DND-41 (cell line): ENCODE measurements around the gene GABRA4.

Experiments used
- CTCF ChIP-seq: IDR thresholded peaks from 2 replicates; pipeline ENCODE4 v1.5.1; 2012; ENCODE audit warnings: borderline replicate concordance, low read length, moderate library complexity, mild to moderate bottlenecking; ENCODE audit not compliant: poor library complexity, severe bottlenecking; ENCODE audit errors: extremely low read depth
- EZH2 ChIP-seq: IDR thresholded peaks from 3 replicates; pipeline ENCODE4 v1.6.1; 2012; ENCODE audit warnings: borderline replicate concordance, low read depth, mild to moderate bottlenecking, moderate library complexity, low read length, inconsistent platforms; ENCODE audit not compliant: severe bottlenecking

DNA sequence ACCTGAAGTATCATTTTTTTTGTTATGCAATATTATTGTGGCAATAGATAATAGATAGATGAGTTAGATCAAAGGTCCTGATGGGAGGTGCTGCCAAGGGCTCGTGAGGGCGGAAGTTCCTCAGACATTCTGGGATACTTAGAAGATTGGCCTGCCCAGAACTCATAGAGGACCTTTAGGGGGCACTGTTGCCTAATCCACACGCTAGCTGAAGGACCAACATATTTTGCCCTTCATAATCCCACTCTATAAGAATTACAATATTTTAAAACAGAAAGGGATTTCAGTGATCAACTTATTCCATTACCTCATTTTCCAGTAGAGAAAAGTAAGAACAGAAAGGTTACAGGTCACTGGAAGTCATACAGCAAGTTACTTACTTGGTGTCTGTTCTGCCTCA lies 61.4 kb downstream of the GABRA4 start:
- TF ChIP-seq CTCF (peak; percentile 70), EZH2 (no peak)
